CD14-positive monocyte (primary cell): ENCODE data around the gene MCF2L2. TPM values are rescaled to one million over a fixed set of nuclear protein-coding genes. Genes with fewer than 3 reads are reported as not detected.

Experiments used
- DNase-seq, 3 donors: peaks; one replicate each; pipeline ENCODE4 v3.0.0-alpha.2; 2011 to 2022
- H2AFZ ChIP-seq: 2 replicates; pipeline ENCODE4 v1.6.0; 2012; ENCODE audit warnings: mild to moderate bottlenecking, low read depth, low read length, inconsistent platforms; ENCODE audit not compliant: insufficient read depth, poor library complexity, severe bottlenecking
- H3K27ac ChIP-seq, 2 donors: 1 replicate in 1 of 2; 2 replicates in 1 of 2; pipeline ENCODE4 v1.5.1; 2012 to 2013; ENCODE audit warnings: low read length in 2 of 2, control low read depth in 1 of 2, inconsistent platforms in 1 of 2, low read depth in 1 of 2, mild to moderate bottlenecking in 1 of 2
- H3K27me3 ChIP-seq, 2 donors: one replicate each; pipeline versions ENCODE4 v1.6.0 to v1.6.1; 2011 to 2013; ENCODE audit warnings: low read length in 2 of 2; ENCODE audit not compliant: control insufficient read depth in 2 of 2, insufficient read depth in 2 of 2
- H3K36me3 ChIP-seq, 2 donors: replicated peaks in 1 of 2; 1 replicate in 1 of 2; 2 replicates in 1 of 2; pipeline versions ENCODE4 v1.5.1 to v1.6.1; 2012 to 2013; ENCODE audit warnings: low read length in 2 of 2, control low read depth in 1 of 2, inconsistent platforms in 1 of 2, mild to moderate bottlenecking in 1 of 2; ENCODE audit not compliant: insufficient read depth in 2 of 2, control insufficient read depth in 1 of 2
- H3K4me1 ChIP-seq, 2 donors: 1 replicate in 1 of 2; 2 replicates in 1 of 2; pipeline versions ENCODE4 v1.5.1 to v1.6.1; 2012 to 2013; ENCODE audit warnings: low read length in 2 of 2, control low read depth in 1 of 2, inconsistent platforms in 1 of 2, mild to moderate bottlenecking in 1 of 2, moderate library complexity in 1 of 2; ENCODE audit not compliant: insufficient read depth in 2 of 2, control insufficient read depth in 1 of 2
- H3K4me2 ChIP-seq: replicated peaks from 2 replicates; pipeline ENCODE3; 2012; ENCODE audit warnings: low read length, moderate library complexity, mild to moderate bottlenecking; ENCODE audit not compliant: poor library complexity, severe bottlenecking; ENCODE audit errors: extremely low read depth
- H3K4me3 ChIP-seq, 3 experiments: fragments of 200-600 bp in 1 of 3; sonication (generic) in 1 of 3; replicated peaks in 1 of 3; 1 replicate in 2 of 3; 2 replicates in 1 of 3; pipeline ENCODE4 v1.5.1; 2011 to 2013; ENCODE audit warnings: low read length in 3 of 3, mild to moderate bottlenecking in 3 of 3, control low read depth in 2 of 3, low read depth in 2 of 3, inconsistent platforms in 1 of 3, moderate library complexity in 1 of 3
- H3K79me2 ChIP-seq: 2 replicates; pipeline ENCODE4 v1.6.0; 2012; ENCODE audit warnings: mild to moderate bottlenecking, control low read depth, inconsistent platforms, low read length, moderate library complexity; ENCODE audit not compliant: insufficient read depth
- H3K9ac ChIP-seq: 2 replicates; pipeline ENCODE4 v1.6.0; 2017; ENCODE audit warnings: low read length, mild to moderate bottlenecking; ENCODE audit not compliant: insufficient read depth, poor library complexity, severe bottlenecking
- H3K9me3 ChIP-seq, 2 donors: replicated peaks in 1 of 2; 1 replicate in 1 of 2; 2 replicates in 1 of 2; pipeline versions ENCODE4 v1.5.1 to v1.6.1; 2012 to 2013; ENCODE audit warnings: low read length in 2 of 2, control low read depth in 1 of 2; ENCODE audit not compliant: control insufficient read depth in 1 of 2, insufficient read depth in 1 of 2
- H4K20me1 ChIP-seq: 2 replicates; pipeline ENCODE4 v1.6.0; 2012; ENCODE audit warnings: mild to moderate bottlenecking, low read length, control low read depth, moderate library complexity; ENCODE audit not compliant: insufficient read depth
- H3K27ac Mint-ChIP-seq, 7 donors: one replicate each; pipeline ENCODE4 v1.8.0; 2020; ENCODE audit warnings: mild to moderate bottlenecking in 7 of 7, mixed read lengths in 7 of 7, moderate library complexity in 6 of 7, inconsistent platforms in 2 of 7
- H3K27me3 Mint-ChIP-seq, 3 donors: one replicate each; pipeline ENCODE4 v1.8.0; 2021 to 2022; ENCODE audit warnings: low read depth in 3 of 3, mild to moderate bottlenecking in 3 of 3, mixed read lengths in 3 of 3, moderate library complexity in 3 of 3, inconsistent platforms in 1 of 3
- H3K36me3 Mint-ChIP-seq, 2 donors: one replicate each; pipeline ENCODE4 v1.8.0; 2020; ENCODE audit warnings: mixed read lengths in 2 of 2, inconsistent platforms in 1 of 2, mild to moderate bottlenecking in 1 of 2
- H3K4me1 Mint-ChIP-seq: one replicate; pipeline ENCODE4 v1.8.0; 2020; ENCODE audit warnings: mild to moderate bottlenecking, mixed read lengths
- H3K4me3 Mint-ChIP-seq, 2 donors: one replicate each; pipeline ENCODE4 v1.8.0; 2020; ENCODE audit warnings: mild to moderate bottlenecking in 2 of 2, mixed read lengths in 2 of 2, moderate library complexity in 1 of 2
- H3K9me3 Mint-ChIP-seq, 7 donors: one replicate each; pipeline ENCODE4 v1.8.0; 2020 to 2022; ENCODE audit warnings: mixed read lengths in 7 of 7, mild to moderate bottlenecking in 6 of 7, moderate library complexity in 6 of 7, inconsistent platforms in 2 of 7
- CTCF ChIP-seq: fragments of 200-600 bp; IDR thresholded peaks from one replicate; pipeline ENCODE4 v1.8.0; 2022; ENCODE audit warnings: antibody characterized with exemption, mild to moderate bottlenecking
- WGBS: methylation state at CpG from one replicate; pipeline ENCODE4 v1.1.5; 2013; ENCODE audit warnings: missing lambda C conversion rate; ENCODE audit not compliant: insufficient coverage; 5-methylcytosine and 5-hydroxymethylcytosine counted together
- intact Hi-C, 2 donors: fragments of 100-400 bp; cut with micrococcal nuclease; formaldehyde crosslinking; loops; one replicate each; pipeline versions ENCODE4 v1.15.0 to v1.15.1; 2023
- polyA plus RNA-seq, 3 donors: library from polyadenylated mRNA; depleted of rRNA in 1 of 3; unstranded in 2 of 3; stranded (reverse) in 1 of 3; fragments of 300-500 nt in 2 of 3; fragments of >200 nt in 1 of 3; fragmentation: Illumina TruSeq in 2 of 3; gene quantifications; 1 replicate in 2 of 3; 2 replicates in 1 of 3; pipeline ENCODE4 v1.2.3, GENCODE V29; 2012 to 2021

The MCF2L2 gene
- polyA plus RNA-seq, 3 donors: 0.01 to 0.13 TPM; not detected in 1

GRCh38 chr3:183265834-183266417 is 162.5 kb downstream of the MCF2L2 start:
- 94% methylated on average over 4 of the region's 5 CpGs for WGBS
- Histone ChIP-seq H3K9me3 (no peaks in the 10 kb centered on the region), H3K4me3 (no peak overlapping the region), H2AFZ (no peak overlapping the region), H3K36me3 (peaks cover 8 to 17% of the 10 kb centered on the region in 2 donors), H3K79me2 (peaks cover 96% of the 10 kb centered on the region), H3K27me3 (no peaks in the 10 kb centered on the region), H3K4me1 (peaks cover 31 to 46% of the 10 kb centered on the region in 2 donors), H3K4me2 (no peak overlapping the region), H3K9ac (no peak overlapping the region), H4K20me1 (no peaks in the 10 kb centered on the region), H3K27ac (peak overlapping the region in 1 of 2 donors; percentile 29)
- H3K36me3 Mint-ChIP-seq: peaks cover 21 to 24% of the 10 kb centered on the region in 2 donors
- TF ChIP-seq CTCF: no peak
- peak; percentile 49 to 80 (median 58) for DNase-seq
- H3K27me3 Mint-ChIP-seq: no peaks in the 10 kb centered on the region
- H3K9me3 Mint-ChIP-seq: no peaks in the 10 kb centered on the region
- intact Hi-C loops: loop anchor here in 1 of 2 donors (5.0 kb wide), 1 partner anchor 79 kb away; no protein-coding TSS in a partner anchor
- no peak overlapping the region for H3K27ac Mint-ChIP-seq
- H3K4me1 Mint-ChIP-seq: peaks cover 22% of the 10 kb centered on the region
- H3K4me3 Mint-ChIP-seq: no peak overlapping the region

GRCh38 chr3:183265157-183265642 is 163.2 kb downstream of the MCF2L2 start:
- Histone ChIP-seq H3K36me3 (peaks cover 4 to 10% of the 10 kb centered on the region in 2 donors), H3K4me2 (peak overlapping the region; percentile 48), H3K27me3 (no peaks in the 10 kb centered on the region), H3K4me3 (peak overlapping the region in 1 of 3 experiments; percentile 14), H3K9me3 (no peaks in the 10 kb centered on the region), H3K9ac (no peak overlapping the region), H3K27ac (peak overlapping the region; percentile 7 to 29), H2AFZ (peak overlapping the region; percentile 54), H3K4me1 (peaks cover 39 to 53% of the 10 kb centered on the region in 2 donors), H4K20me1 (no peaks in the 10 kb centered on the region), H3K79me2 (peaks cover 92% of the 10 kb centered on the region)
- H3K27ac Mint-ChIP-seq: no peak overlapping the region
- no peak for TF ChIP-seq CTCF
- H3K36me3 Mint-ChIP-seq: peaks cover 19 to 20% of the 10 kb centered on the region in 2 donors
- peak in 1 of 3 donors; percentile 67 for DNase-seq
- H3K4me1 Mint-ChIP-seq: peaks cover 30% of the 10 kb centered on the region
- no peaks in the 10 kb centered on the region for H3K27me3 Mint-ChIP-seq
- intact Hi-C loops: loop anchor here in 1 of 2 donors (5.0 kb wide), 1 partner anchor 78 kb away; no protein-coding TSS in a partner anchor
- H3K4me3 Mint-ChIP-seq: no peak overlapping the region
- WGBS: 31% methylated on average over 14 of the region's 15 CpGs
- no peaks in the 10 kb centered on the region for H3K9me3 Mint-ChIP-seq
